Epidermal melanocyte (primary cell): ENCODE data around the gene PHACTR3.

Source experiments
- DNase-seq: peaks from one replicate; pipeline ENCODE4 v3.0.0; 2011; ENCODE audit warnings: low spot score; ENCODE audit not compliant: insufficient read length

The PHACTR3 gene

GRCh38 chr20:59825944-59826759 is 221.8 kb downstream of the PHACTR3 start:
- no peak for DNase-seq

- no peak for DNase-seq
Measured at GRCh38 chr20:59827138-59828056, 223.1 kb downstream of the PHACTR3 start.

GRCh38 chr20:59828125-59829053 is 224.0 kb downstream of the PHACTR3 start:
- no peak for DNase-seq

GRCh38 chr20:59829054-59829785 is 224.9 kb downstream of the PHACTR3 start:
- DNase-seq, result no peak

- no peak for DNase-seq
Measured at GRCh38 chr20:59829786-59830664, 225.7 kb downstream of the PHACTR3 start.

GRCh38 chr20:59830665-59831023 is 226.3 kb downstream of the PHACTR3 start:
- no peak for DNase-seq

- no peak for DNase-seq
Measured at GRCh38 chr20:59831024-59831915, 226.9 kb downstream of the PHACTR3 start.

- DNase-seq, result no peak
Measured at GRCh38 chr20:59831916-59832270, 227.6 kb downstream of the PHACTR3 start.

GRCh38 chr20:59832406-59833363 is 228.3 kb downstream of the PHACTR3 start:
- no peak for DNase-seq

- DNase-seq, result no peak
Measured at GRCh38 chr20:59835057-59835447, 230.7 kb downstream of the PHACTR3 start.

- DNase-seq, result peak; percentile 36
Measured at GRCh38 chr20:59835448-59836395, 231.4 kb downstream of the PHACTR3 start.

GRCh38 chr20:59836767-59837166 is 232.4 kb downstream of the PHACTR3 start:
- DNase-seq, result no peak

- no peak for DNase-seq
Measured at GRCh38 chr20:59837623-59838394, 233.5 kb downstream of the PHACTR3 start.

- DNase-seq, result no peak
Measured at GRCh38 chr20:59839400-59839799, 235.1 kb downstream of the PHACTR3 start.

GRCh38 chr20:59845472-59845871 is 241.1 kb downstream of the PHACTR3 start:
- no peak for DNase-seq

- no peak for DNase-seq
Measured at GRCh38 chr20:59848182-59848581, 243.8 kb downstream of the PHACTR3 start.
